Hepatocyte (in vitro differentiated cells): ENCODE measurements around the gene PRKG1. TPM values are rescaled to one million over a fixed set of nuclear protein-coding genes. Genes with fewer than 3 reads are reported as not detected.

Experiments
- DNase-seq: peaks from one replicate; pipeline ENCODE4 v3.0.0-alpha.2; 2016; ENCODE audit warnings: low spot score
- H2AFZ ChIP-seq: fragments of 200-600 bp; sonication (generic); 2 replicates; pipeline ENCODE4 v1.6.0; 2016; ENCODE audit warnings: antibody characterized with exemption, mild to moderate bottlenecking
- H3K27ac ChIP-seq: fragments of 200-600 bp; sonication (generic); 2 replicates; pipeline ENCODE4 v1.5.1; 2016; ENCODE audit warnings: mild to moderate bottlenecking
- H3K27me3 ChIP-seq: fragments of 200-600 bp; sonication (generic); 2 replicates; pipeline ENCODE4 v1.6.1; 2016
- H3K36me3 ChIP-seq: fragments of 200-600 bp; sonication (generic); replicated peaks from 2 replicates; pipeline ENCODE4 v1.5.1; 2016; ENCODE audit warnings: low read depth; ENCODE audit not compliant: insufficient read depth
- H3K4me1 ChIP-seq: fragments of 200-600 bp; sonication (generic); 2 replicates; pipeline ENCODE4 v1.5.1; 2016; ENCODE audit warnings: mild to moderate bottlenecking, moderate library complexity; ENCODE audit not compliant: insufficient read depth
- H3K4me2 ChIP-seq: fragments of 200-600 bp; sonication (generic); 2 replicates; pipeline ENCODE4 v1.6.0; 2016
- H3K4me3 ChIP-seq: fragments of 200-600 bp; sonication (generic); 2 replicates; pipeline ENCODE4 v1.5.1; 2016; ENCODE audit warnings: mild to moderate bottlenecking
- H3K79me2 ChIP-seq: fragments of 200-600 bp; sonication (generic); 2 replicates; pipeline ENCODE4 v1.6.0; 2017; ENCODE audit warnings: mild to moderate bottlenecking
- H3K9me2 ChIP-seq: fragments of 200-600 bp; sonication (generic); replicated peaks from 2 replicates; pipeline ENCODE4 v1.6.0; 2017; ENCODE audit warnings: mild to moderate bottlenecking; ENCODE audit not compliant: insufficient read depth
- H3K9me3 ChIP-seq: fragments of 200-600 bp; sonication (generic); 2 replicates; pipeline ENCODE4 v1.5.1; 2016; ENCODE audit warnings: low read depth, mild to moderate bottlenecking
- H4K20me1 ChIP-seq: fragments of 200-600 bp; sonication (generic); 2 replicates; pipeline ENCODE4 v1.6.0; 2016; ENCODE audit warnings: mild to moderate bottlenecking; ENCODE audit not compliant: insufficient read depth, poor library complexity, severe bottlenecking
- CTCF ChIP-seq: fragments of 200-600 bp; sonication (generic); IDR thresholded peaks from 2 replicates; pipeline ENCODE4 v1.5.1; 2016; ENCODE audit warnings: antibody characterized with exemption, mild to moderate bottlenecking; ENCODE audit not compliant: poor library complexity
- EZH2 ChIP-seq: fragments of 200-600 bp; sonication (generic); IDR thresholded peaks from 2 replicates; pipeline ENCODE4 v1.6.1; 2016; ENCODE audit warnings: antibody characterized with exemption, mild to moderate bottlenecking, borderline replicate concordance
- EZH2phosphoT487 ChIP-seq: fragments of 200-600 bp; sonication (generic); IDR thresholded peaks from one replicate; pipeline ENCODE4 v1.6.1; 2018; ENCODE audit warnings: antibody characterized with exemption, mild to moderate bottlenecking, low read depth, moderate library complexity; ENCODE audit not compliant: unreplicated experiment, severe bottlenecking
- WGBS: methylation state at CpG from one replicate; pipeline ENCODE4 v1.1.6; 2016; ENCODE audit warnings: low lambda C conversion rate; ENCODE audit errors: missing lambda C conversion rate; 5-methylcytosine and 5-hydroxymethylcytosine counted together
- polyA plus RNA-seq: library from polyadenylated mRNA; unstranded; fragments of >200 nt; fragmentation: Nextera tagmentation; extraction: Ambion mirVana; gene quantifications from 2 replicates; pipeline ENCODE4 v1.2.1, GENCODE V29; 2016
- total RNA-seq: library from RNA; depleted of rRNA; stranded (reverse); fragments of >200 nt; gene quantifications from 2 replicates; pipeline ENCODE4 v1.2.3, GENCODE V29; 2014

The PRKG1 gene
- total and polyA plus RNA-seq, 2 experiments from 2014 or later: 4.0 to 8.1 TPM

- 89% methylated on average over 6 of the region's 6 CpGs for WGBS
Observed at GRCh38 chr10:52210161-52210560, 1135.9 kb downstream of the PRKG1 start.

DNA sequence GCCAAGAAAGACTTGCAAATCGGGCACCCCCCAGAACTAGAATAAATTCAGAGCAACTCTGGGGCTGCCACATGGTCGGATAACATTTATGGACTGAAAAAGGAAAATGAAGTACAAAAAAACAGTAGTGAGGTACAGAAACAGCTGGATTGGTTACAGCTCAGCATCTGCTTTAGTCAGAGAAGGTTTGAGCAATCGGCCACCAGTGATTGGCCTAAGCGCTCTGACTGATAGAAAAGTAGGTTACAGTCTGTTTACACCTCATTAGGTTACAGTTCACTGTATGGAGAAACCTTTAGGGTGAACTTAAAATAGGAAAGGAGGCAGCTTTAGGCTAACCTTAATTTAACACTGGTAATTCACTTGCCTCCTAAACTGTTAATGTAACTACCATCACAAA is 1137.8 kb downstream of the PRKG1 start:
- Histone ChIP-seq H4K20me1 (no peaks in the 10 kb centered on the region), H3K36me3 (no peaks in the 10 kb centered on the region), H3K27me3 (no peaks in the 10 kb centered on the region), H2AFZ (no peak overlapping the region), H3K9me3 (no peaks in the 10 kb centered on the region), H3K4me2 (no peak overlapping the region), H3K4me1 (peaks cover 11% of the 10 kb centered on the region), H3K9me2 (no peaks in the 10 kb centered on the region), H3K79me2 (no peaks in the 10 kb centered on the region), H3K27ac (peak overlapping the region; percentile 36), H3K4me3 (no peak overlapping the region)
- 77% methylated on average over 4 of the region's 4 CpGs for WGBS
- peak; percentile 12 for DNase-seq
- TF ChIP-seq EZH2: no peak
- TF ChIP-seq CTCF: no peak
- TF ChIP-seq EZH2phosphoT487: no peak

More at GRCh38 chr10:52210161-52210560, 1135.9 kb downstream of the PRKG1 start:
- H3K79me2 ChIP-seq: no peaks in the 10 kb centered on the region
- H3K4me2 ChIP-seq: no peak overlapping the region
- H3K27me3 ChIP-seq: no peaks in the 10 kb centered on the region
- no peak overlapping the region for H2AFZ ChIP-seq
- peaks cover 11% of the 10 kb centered on the region for H3K4me1 ChIP-seq
- H3K27ac ChIP-seq: no peak overlapping the region
- no peaks in the 10 kb centered on the region for H3K36me3 ChIP-seq
- no peaks in the 10 kb centered on the region for H3K9me2 ChIP-seq
- TF ChIP-seq EZH2: no peak
- no peak for TF ChIP-seq EZH2phosphoT487
- TF ChIP-seq CTCF: no peak
- DNase-seq: no peak
- H3K4me3 ChIP-seq: no peak overlapping the region
- H4K20me1 ChIP-seq: no peaks in the 10 kb centered on the region
- H3K9me3 ChIP-seq: no peaks in the 10 kb centered on the region

DNA sequence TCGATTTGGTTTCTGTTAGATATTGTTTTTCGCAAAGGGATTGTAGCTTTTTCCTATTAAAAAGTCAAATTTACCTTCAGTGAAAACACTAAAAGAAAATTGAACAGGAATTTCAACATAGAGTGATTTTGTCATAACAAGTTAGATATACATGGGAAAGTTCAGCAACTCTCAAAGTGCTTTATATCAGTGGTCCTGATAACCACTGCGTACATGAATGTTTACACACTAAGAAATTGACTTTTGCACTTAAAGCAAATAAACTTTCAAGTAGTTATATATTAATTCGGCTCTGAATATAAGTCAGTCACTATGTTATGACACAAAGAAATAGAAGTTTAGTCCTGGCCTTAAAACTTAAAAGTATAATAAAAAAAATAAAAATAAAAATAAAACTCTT is 1138.5 kb downstream of the PRKG1 start:
- no peak for DNase-seq
- H3K4me1 ChIP-seq: peaks cover 11% of the 10 kb centered on the region
- H3K79me2 ChIP-seq: no peaks in the 10 kb centered on the region
- H3K9me2 ChIP-seq: no peaks in the 10 kb centered on the region
- H3K27me3 ChIP-seq: no peaks in the 10 kb centered on the region
- 72% methylated on average over 4 of the region's 4 CpGs for WGBS
- H3K4me3 ChIP-seq: no peak overlapping the region
- peak overlapping the region; percentile 28 for H3K4me2 ChIP-seq
- no peak for TF ChIP-seq EZH2phosphoT487
- TF ChIP-seq CTCF: no peak
- TF ChIP-seq EZH2: no peak
- H4K20me1 ChIP-seq: no peaks in the 10 kb centered on the region
- peak overlapping the region; percentile 36 for H3K27ac ChIP-seq
- H2AFZ ChIP-seq: no peak overlapping the region
- H3K9me3 ChIP-seq: no peaks in the 10 kb centered on the region
- no peaks in the 10 kb centered on the region for H3K36me3 ChIP-seq

- 73% methylated on average over 3 of the region's 3 CpGs for WGBS
- peak overlapping the region; percentile 36 for H3K27ac ChIP-seq
- H3K4me1 ChIP-seq: peaks cover 11% of the 10 kb centered on the region
- H3K9me2 ChIP-seq: no peaks in the 10 kb centered on the region
- no peak overlapping the region for H3K4me3 ChIP-seq
- no peaks in the 10 kb centered on the region for H3K27me3 ChIP-seq
- H3K9me3 ChIP-seq: no peaks in the 10 kb centered on the region
- peak overlapping the region; percentile 28 for H3K4me2 ChIP-seq
- peak; percentile 53 for DNase-seq
- no peak overlapping the region for H2AFZ ChIP-seq
- no peaks in the 10 kb centered on the region for H3K79me2 ChIP-seq
- H4K20me1 ChIP-seq: no peaks in the 10 kb centered on the region
- TF ChIP-seq CTCF (peak; percentile 2), EZH2phosphoT487 (no peak), EZH2 (no peak)
- no peaks in the 10 kb centered on the region for H3K36me3 ChIP-seq
Observed at GRCh38 chr10:52213321-52213752, 1139.0 kb downstream of the PRKG1 start.
